Right atrium auricular region (tissue), 2 donors: ENCODE measurements around the gene DCDC1. TPM values are rescaled to one million over a fixed set of nuclear protein-coding genes. Genes with fewer than 3 reads are reported as not detected.
A peak's percentile ranks its signal among the peaks of the same experiment; 100 is the strongest.

Experiments used
- DNase-seq: peaks from one replicate; pipeline ENCODE4 v3.0.0-alpha.2; 2019; ENCODE audit warnings: low spot score
- H3K27ac ChIP-seq, 2 donors: fragments of 200-600 bp; sonication (generic); 1 replicate in 1 of 2; 2 replicates in 1 of 2; pipeline ENCODE4 v1.5.1; 2016 to 2019
- H3K27me3 ChIP-seq, 2 donors: fragments of 200-600 bp; sonication (generic); one replicate each; pipeline versions ENCODE4 v1.5.1 to v1.6.0; 2017 to 2019
- H3K36me3 ChIP-seq: fragments of 200-600 bp; sonication (generic); one replicate; pipeline ENCODE4 v1.5.1; 2016
- H3K4me1 ChIP-seq, 2 donors: fragments of 200-600 bp; sonication (generic); one replicate each; pipeline versions ENCODE4 v1.5.1 to v1.6.0; 2017 to 2019
- H3K4me3 ChIP-seq, 2 donors: fragments of 200-600 bp; sonication (generic); 1 replicate in 1 of 2; 2 replicates in 1 of 2; pipeline ENCODE4 v1.5.1; 2017 to 2019; ENCODE audit warnings: mild to moderate bottlenecking in 1 of 2, moderate library complexity in 1 of 2
- H3K9me3 ChIP-seq, 2 donors: fragments of 200-600 bp; sonication (generic); one replicate each; pipeline ENCODE4 v1.5.1; 2019
- CTCF ChIP-seq, 2 donors: fragments of 200-600 bp; sonication (generic); IDR thresholded peaks; one replicate each; pipeline ENCODE4 v1.5.1; 2019; ENCODE audit warnings: antibody characterized with exemption in 2 of 2
- total RNA-seq, 2 donors: library from RNA; depleted of rRNA; stranded (reverse); fragments of >200 nt; gene quantifications; one replicate each; pipeline ENCODE4 v1.1.0, GENCODE V29; 2016

Gene DCDC1
- under 1 TPM; 0.15 to 0.24 TPM for total RNA-seq

GRCh38 chr11:31369348-31370329 lies at the start of gene DCDC1, which contains the start of gene DNAJC24:
DCDC1 (minus strand) TSS chr11:31369739; CDS start chr11:31328280, 41,459 bp downstream.
DNAJC24 (plus strand) TSS chr11:31369860; CDS start chr11:31370749, 889 bp downstream.
- Histone ChIP-seq H3K4me3 (peak within 1 kb of the TSS; percentile 57 to 81), H3K27ac (peak within 1 kb of the TSS; percentile 49 to 78), H3K4me1 (peaks cover 0 to 13% of the 10 kb centered on the region in 2 donors), H3K27me3 (no peaks in the 10 kb centered on the region), H3K9me3 (no peaks in the 10 kb centered on the region), H3K36me3 (no peaks in the 10 kb centered on the region)
- peak; percentile 90 for DNase-seq
- no peak for TF ChIP-seq CTCF (IDR thresholded peaks at IDR 0.05)

- H3K4me3 ChIP-seq, result no peak overlapping the region
- H3K27me3 ChIP-seq, result no peaks in the 10 kb centered on the region
- TF ChIP-seq CTCF (IDR thresholded peaks at IDR 0.05), result no peak
- no peak overlapping the region for H3K27ac ChIP-seq
- H3K4me1 ChIP-seq, result no peaks in the 10 kb centered on the region
- DNase-seq, result no peak
- no peaks in the 10 kb centered on the region for H3K9me3 ChIP-seq
- no peaks in the 10 kb centered on the region for H3K36me3 ChIP-seq
Observed at GRCh38 chr11:31419138-31419537, 49.6 kb upstream of the DCDC1 start.

GRCh38 chr11:31417816-31418215 lies 48.3 kb upstream of the DCDC1 start:
- no peak for TF ChIP-seq CTCF (IDR thresholded peaks at IDR 0.05)
- Histone ChIP-seq H3K36me3 (no peaks in the 10 kb centered on the region), H3K27me3 (no peaks in the 10 kb centered on the region), H3K4me1 (no peaks in the 10 kb centered on the region), H3K9me3 (no peaks in the 10 kb centered on the region), H3K4me3 (no peak overlapping the region), H3K27ac (no peak overlapping the region)
- no peak for DNase-seq

GRCh38 chr11:31417357-31417756 lies 47.8 kb upstream of the DCDC1 start:
- no peak for TF ChIP-seq CTCF (IDR thresholded peaks at IDR 0.05)
- H3K27me3 ChIP-seq, result no peaks in the 10 kb centered on the region
- no peaks in the 10 kb centered on the region for H3K4me1 ChIP-seq
- H3K9me3 ChIP-seq, result no peaks in the 10 kb centered on the region
- H3K27ac ChIP-seq, result no peak overlapping the region
- H3K36me3 ChIP-seq, result no peaks in the 10 kb centered on the region
- DNase-seq, result no peak
- H3K4me3 ChIP-seq, result no peak overlapping the region

GRCh38 chr11:31415435-31415834 lies 45.9 kb upstream of the DCDC1 start:
- no peaks in the 10 kb centered on the region for H3K27me3 ChIP-seq
- no peak for TF ChIP-seq CTCF (IDR thresholded peaks at IDR 0.05)
- H3K4me3 ChIP-seq, result no peak overlapping the region
- H3K4me1 ChIP-seq, result no peaks in the 10 kb centered on the region
- H3K36me3 ChIP-seq, result no peaks in the 10 kb centered on the region
- no peak for DNase-seq
- H3K9me3 ChIP-seq, result no peaks in the 10 kb centered on the region
- no peak overlapping the region for H3K27ac ChIP-seq
